ENCODE data around the gene CPEB3. TPM values are rescaled to one million over a fixed set of nuclear protein-coding genes. Genes with fewer than 3 reads are reported as not detected.

Gene CPEB3
- total RNA-seq, 1 donor from 2014 or later, result 13.6 TPM

- Histone ChIP-seq H3K27me3 (ENCODE audit: low read depth) (no peaks in the 10 kb centered on the region), H3K36me3 (peaks cover 42% of the 10 kb centered on the region), H3K4me1 (peaks cover 10% of the 10 kb centered on the region), H3K27ac (replicated peaks) (no peak overlapping the region), H3K4me3 (no peak overlapping the region), H3K9me3 (replicated peaks) (peaks cover 5% of the 10 kb centered on the region)
- intact Hi-C loops (cut with micrococcal nuclease), result no loop called here
- no peak for DNase-seq
- TF ChIP-seq CTCF (IDR thresholded peaks at IDR 0.05; ENCODE audit: borderline replicate concordance), result no peak
Measured at GRCh38 chr10:92316610-92317009, 25.7 kb upstream of the CPEB3 start.

- peaks cover 33% of the 10 kb centered on the region for H3K36me3 ChIP-seq
- no peak overlapping the region for H3K4me3 ChIP-seq
- intact Hi-C loops (cut with micrococcal nuclease), result no loop called here
Measured at GRCh38 chr10:92313750-92314149, 22.9 kb upstream of the CPEB3 start.

GRCh38 chr10:92309272-92309671 lies 18.4 kb upstream of the CPEB3 start:
- Histone ChIP-seq H3K4me3 (no peak overlapping the region), H3K9me3 (replicated peaks) (no peaks in the 10 kb centered on the region), H3K27ac (replicated peaks) (no peak overlapping the region), H3K4me1 (peaks cover 32% of the 10 kb centered on the region), H3K27me3 (ENCODE audit: low read depth) (no peaks in the 10 kb centered on the region), H3K36me3 (peaks cover 26% of the 10 kb centered on the region)
- no peak for TF ChIP-seq CTCF (IDR thresholded peaks at IDR 0.05; ENCODE audit: borderline replicate concordance)
- DNase-seq, result no peak
- intact Hi-C loops (cut with micrococcal nuclease), result no loop called here

More at GRCh38 chr10:92313750-92314149, 22.9 kb upstream of the CPEB3 start:
- Histone ChIP-seq H3K4me1 (peaks cover 22% of the 10 kb centered on the region), H3K27me3 (ENCODE audit: low read depth) (no peaks in the 10 kb centered on the region), H3K9me3 (replicated peaks) (no peaks in the 10 kb centered on the region), H3K27ac (replicated peaks) (no peak overlapping the region)
- TF ChIP-seq CTCF (IDR thresholded peaks at IDR 0.05; ENCODE audit: borderline replicate concordance), result no peak
- DNase-seq, result no peak

GRCh38 chr10:92305133-92306072 lies 14.5 kb upstream of the CPEB3 start:
- peaks cover 53% of the 10 kb centered on the region for H3K4me1 ChIP-seq
- TF ChIP-seq CTCF (IDR thresholded peaks at IDR 0.05; ENCODE audit: borderline replicate concordance), result no peak
- intact Hi-C loops (cut with micrococcal nuclease), result no loop called here

GRCh38 chr10:92304061-92304460 lies 13.2 kb upstream of the CPEB3 start:
- H3K36me3 ChIP-seq, result peaks cover 2% of the 10 kb centered on the region
- peaks cover 52% of the 10 kb centered on the region for H3K4me1 ChIP-seq
- intact Hi-C loops (cut with micrococcal nuclease), result no loop called here
- H3K4me3 ChIP-seq, result no peak overlapping the region
- TF ChIP-seq CTCF (IDR thresholded peaks at IDR 0.05; ENCODE audit: borderline replicate concordance), result no peak
- no peak overlapping the region for H3K27ac ChIP-seq (replicated peaks)
- H3K9me3 ChIP-seq (replicated peaks), result no peaks in the 10 kb centered on the region
- DNase-seq, result no peak
- no peaks in the 10 kb centered on the region for H3K27me3 ChIP-seq (ENCODE audit: low read depth)

More at GRCh38 chr10:92305133-92306072, 14.5 kb upstream of the CPEB3 start:
- Histone ChIP-seq H3K36me3 (peaks cover 2% of the 10 kb centered on the region), H3K4me3 (no peak overlapping the region), H3K9me3 (replicated peaks) (no peaks in the 10 kb centered on the region), H3K27ac (replicated peaks) (no peak overlapping the region), H3K27me3 (ENCODE audit: low read depth) (no peaks in the 10 kb centered on the region)
- DNase-seq, result no peak

Data from left ventricle myocardium inferior (tissue), 1 donor.